Subcutaneous abdominal adipose tissue (tissue), 5 donors: ENCODE results near the gene AAK1.

Experiments
- H3K27ac ChIP-seq: one replicate; pipeline ENCODE4 v1.7.0; 2013; ENCODE audit warnings: low read depth, mild to moderate bottlenecking, inconsistent platforms, low read length, moderate library complexity
- H3K27me3 ChIP-seq, 5 donors: one replicate each; pipeline ENCODE4 v1.7.0; 2013; ENCODE audit warnings: low read length in 5 of 5, inconsistent platforms in 1 of 5; ENCODE audit not compliant: control insufficient read depth in 5 of 5, insufficient read depth in 4 of 5
- H3K36me3 ChIP-seq, 5 donors: one replicate each; pipeline ENCODE4 v1.7.0; 2013; ENCODE audit warnings: low read length in 5 of 5; ENCODE audit not compliant: control insufficient read depth in 5 of 5, insufficient read depth in 5 of 5
- H3K4me1 ChIP-seq, 5 donors: one replicate each; pipeline ENCODE4 v1.7.0; 2013; ENCODE audit warnings: low read length in 5 of 5, mild to moderate bottlenecking in 3 of 5, moderate library complexity in 1 of 5; ENCODE audit not compliant: control insufficient read depth in 5 of 5, insufficient read depth in 5 of 5
- H3K4me3 ChIP-seq, 5 donors: one replicate each; pipeline ENCODE4 v1.7.0; 2013; ENCODE audit warnings: low read length in 5 of 5, low read depth in 1 of 5
- H3K9ac ChIP-seq, 5 donors: one replicate each; pipeline ENCODE4 v1.7.0; 2013; ENCODE audit warnings: low read length in 5 of 5, mild to moderate bottlenecking in 4 of 5, moderate library complexity in 3 of 5
- H3K9me3 ChIP-seq, 5 donors: one replicate each; pipeline ENCODE4 v1.7.0; 2013; ENCODE audit warnings: low read length in 5 of 5; ENCODE audit not compliant: control insufficient read depth in 5 of 5
- donor health status: healthy.
- donor health status: healthy.
- donor health status: healthy.
- donor health status: healthy.
- donor health status: healthy.

Gene AAK1

DNA sequence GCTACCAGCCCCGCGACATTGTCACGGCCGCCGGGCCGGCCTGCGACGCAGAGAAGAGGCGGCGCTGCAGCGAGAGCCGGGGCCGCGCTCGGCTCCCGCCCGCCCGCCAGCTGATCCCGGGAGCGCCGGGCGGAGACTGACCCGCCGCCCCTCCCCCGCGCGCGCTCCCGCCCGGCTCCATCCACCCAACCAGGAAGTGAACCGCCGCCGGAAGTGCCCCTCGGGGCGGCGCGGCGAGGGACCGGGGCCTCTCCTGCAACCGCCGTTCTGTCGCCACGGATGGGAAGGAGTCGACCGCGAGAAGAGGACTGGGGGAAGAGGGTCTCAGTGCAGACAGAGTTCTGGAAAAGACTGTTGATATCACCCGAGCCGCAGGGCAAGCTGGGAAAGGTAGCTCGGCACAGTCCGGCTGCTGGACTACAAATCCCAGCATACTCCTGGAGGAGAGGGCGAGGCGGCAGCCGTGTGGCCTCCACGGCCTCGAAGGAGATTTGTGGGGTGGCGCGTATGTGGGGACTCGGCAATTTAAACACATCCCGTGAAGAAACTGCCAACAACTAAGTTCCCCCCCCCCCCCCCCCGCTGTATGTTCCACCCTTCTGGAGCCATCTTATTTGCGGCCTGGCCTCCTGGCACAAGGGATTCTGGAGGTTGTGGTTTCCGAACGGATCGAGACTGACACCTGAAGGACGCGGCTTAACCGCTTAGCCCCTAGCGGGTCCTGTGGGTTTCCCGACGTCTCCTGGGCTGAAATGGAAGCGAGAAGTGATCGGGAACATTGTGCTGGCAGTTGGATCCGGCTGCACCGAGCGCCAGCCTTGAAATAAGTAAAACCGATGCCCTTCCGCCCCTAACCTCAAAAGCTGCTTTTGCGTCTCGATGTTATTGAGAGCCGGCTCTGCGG is at the start of gene AAK1:
Gene AAK1, minus strand, starts transcription at position 138 of the 904 bp plus-strand sequence. CDS start 699 bp downstream, outside the sequence.
- Histone ChIP-seq H3K9me3 (no peaks in the 10 kb centered on the region), H3K4me3 (peak within 1 kb of the TSS; percentile 89 to 99 (median 97)), H3K4me1 (peaks cover 0 to 54% (median 49%) of the 10 kb centered on the region in 5 donors)

DNA sequence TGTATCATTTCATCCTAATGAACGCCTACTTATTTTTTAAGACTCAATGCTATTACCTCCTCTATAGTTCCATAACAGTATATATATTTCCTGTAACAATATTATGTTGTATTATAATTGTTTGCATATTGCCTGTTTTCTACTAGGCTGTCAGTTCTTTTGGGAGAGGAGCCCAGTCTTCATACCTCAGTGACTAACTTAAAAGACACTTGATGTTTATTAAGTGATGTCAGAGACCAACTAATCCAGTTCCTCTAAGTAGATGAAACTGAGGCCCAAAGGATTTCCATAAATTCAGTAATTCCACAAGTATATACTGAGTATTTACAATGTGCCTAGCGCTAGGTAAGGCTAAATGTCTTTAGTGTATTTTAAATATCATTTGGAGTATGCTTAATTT is 48.9 kb upstream of the AAK1 start:
- H3K27ac ChIP-seq = no peak overlapping the region
- H3K36me3 ChIP-seq = no peaks in the 10 kb centered on the region
- no peaks in the 10 kb centered on the region for H3K9me3 ChIP-seq
- H3K4me1 ChIP-seq = peaks cover 0 to 22% (median 10%) of the 10 kb centered on the region in 5 donors
- H3K4me3 ChIP-seq = no peak overlapping the region
- no peaks in the 10 kb centered on the region for H3K27me3 ChIP-seq
- no peak overlapping the region for H3K9ac ChIP-seq

More for the DNA sequence above, at the start of gene AAK1:
- Histone ChIP-seq H3K36me3 (peaks cover 0 to 3% (median 0%) of the 10 kb centered on the region in 5 donors), H3K27ac (peak within 1 kb of the TSS; percentile 90), H3K27me3 (no peaks in the 10 kb centered on the region), H3K9ac (peak within 1 kb of the TSS; percentile 90 to 99 (median 95))

- no peak overlapping the region for H3K27ac ChIP-seq
- no peaks in the 10 kb centered on the region for H3K27me3 ChIP-seq
- H3K4me3 ChIP-seq = no peak overlapping the region
- H3K36me3 ChIP-seq = no peaks in the 10 kb centered on the region
- no peaks in the 10 kb centered on the region for H3K9me3 ChIP-seq
- no peak overlapping the region for H3K9ac ChIP-seq
- H3K4me1 ChIP-seq = peaks cover 0 to 14% (median 10%) of the 10 kb centered on the region in 5 donors
These were observed 46.4 kb upstream of the AAK1 start for GRCh38 chr2:69689969-69690368.

DNA sequence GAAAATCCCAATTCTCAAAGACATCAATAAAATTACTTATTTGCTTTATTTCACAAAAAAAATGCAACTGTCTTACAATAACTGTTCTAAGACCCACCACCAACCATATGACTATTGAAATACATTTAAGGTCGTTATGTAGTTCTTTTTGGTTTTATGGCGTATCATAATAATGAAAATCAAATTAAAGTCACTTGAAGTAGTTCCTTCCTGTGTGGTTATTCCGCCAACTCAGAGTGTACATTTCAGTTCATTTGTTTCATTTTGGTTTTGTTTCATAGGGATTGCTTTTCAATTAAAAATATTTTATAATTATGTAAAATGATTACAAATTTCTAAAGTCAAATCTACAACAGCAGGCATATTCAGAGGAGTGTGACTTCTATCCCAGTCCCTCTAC is 45.9 kb upstream of the AAK1 start:
- peaks cover 0 to 12% (median 9%) of the 10 kb centered on the region in 5 donors for H3K4me1 ChIP-seq
- no peak overlapping the region for H3K27ac ChIP-seq
- H3K36me3 ChIP-seq = no peaks in the 10 kb centered on the region
- H3K9me3 ChIP-seq = no peaks in the 10 kb centered on the region
- H3K4me3 ChIP-seq = no peak overlapping the region
- H3K27me3 ChIP-seq = no peaks in the 10 kb centered on the region
- H3K9ac ChIP-seq = no peak overlapping the region

DNA sequence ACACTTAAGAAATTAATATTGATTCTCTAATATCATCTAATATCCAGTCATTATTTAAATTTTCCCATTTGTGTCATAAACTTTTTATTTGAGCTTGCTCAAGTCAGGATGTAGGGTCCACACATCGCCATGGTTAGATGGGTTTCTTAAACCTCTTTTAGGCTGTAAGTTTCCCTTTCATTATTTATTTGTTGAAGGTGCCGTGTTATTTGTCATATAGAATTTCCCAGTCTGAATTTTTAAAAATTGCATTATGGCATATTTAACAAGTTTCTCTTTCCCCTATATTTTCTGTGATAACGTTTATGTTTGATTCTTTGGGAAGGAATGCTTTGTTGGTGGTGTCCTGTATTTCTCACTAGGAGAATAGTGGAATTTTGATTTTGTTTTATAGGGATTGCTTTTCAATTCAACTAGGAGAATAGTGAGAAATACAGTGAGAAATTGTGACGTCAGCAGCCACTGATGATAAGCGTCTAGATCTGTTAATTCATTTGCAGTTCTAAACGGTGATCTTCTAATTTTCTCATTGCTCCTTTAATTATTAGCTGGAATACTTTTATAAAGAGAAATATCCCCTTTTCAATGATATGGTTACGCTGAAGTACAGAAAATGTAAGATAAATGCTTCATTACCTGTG is 44.6 kb upstream of the AAK1 start:
- H3K9ac ChIP-seq = no peak overlapping the region
- H3K4me3 ChIP-seq = no peak overlapping the region
- no peaks in the 10 kb centered on the region for H3K27me3 ChIP-seq
- no peaks in the 10 kb centered on the region for H3K9me3 ChIP-seq
- no peaks in the 10 kb centered on the region for H3K36me3 ChIP-seq
- H3K27ac ChIP-seq = no peak overlapping the region
- peaks cover 0 to 5% (median 3%) of the 10 kb centered on the region in 5 donors for H3K4me1 ChIP-seq

DNA sequence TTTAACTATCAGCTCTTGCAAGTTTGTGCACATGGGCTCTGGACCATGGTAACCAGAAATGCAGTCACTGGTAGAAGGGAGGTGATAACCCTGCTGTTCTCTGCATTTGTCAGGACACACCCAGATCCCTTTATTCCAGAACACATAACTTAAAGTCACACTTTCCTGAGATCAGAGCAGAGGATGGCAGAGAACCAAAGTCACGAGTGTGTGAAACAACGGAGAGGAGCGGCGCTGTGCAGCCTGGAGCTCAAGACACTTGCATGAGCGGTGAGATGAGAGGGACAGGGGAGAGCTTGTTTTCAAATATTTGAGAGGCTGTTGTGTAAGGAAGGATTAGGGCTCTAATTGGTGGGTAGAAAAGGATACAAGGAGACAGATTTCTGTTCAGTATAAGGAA is 43.3 kb upstream of the AAK1 start:
- H3K4me1 ChIP-seq = peaks cover 0 to 10% (median 3%) of the 10 kb centered on the region in 5 donors
- H3K27ac ChIP-seq = no peak overlapping the region
- H3K36me3 ChIP-seq = no peaks in the 10 kb centered on the region
- no peak overlapping the region for H3K9ac ChIP-seq
- H3K9me3 ChIP-seq = no peaks in the 10 kb centered on the region
- no peaks in the 10 kb centered on the region for H3K27me3 ChIP-seq
- no peak overlapping the region for H3K4me3 ChIP-seq

DNA sequence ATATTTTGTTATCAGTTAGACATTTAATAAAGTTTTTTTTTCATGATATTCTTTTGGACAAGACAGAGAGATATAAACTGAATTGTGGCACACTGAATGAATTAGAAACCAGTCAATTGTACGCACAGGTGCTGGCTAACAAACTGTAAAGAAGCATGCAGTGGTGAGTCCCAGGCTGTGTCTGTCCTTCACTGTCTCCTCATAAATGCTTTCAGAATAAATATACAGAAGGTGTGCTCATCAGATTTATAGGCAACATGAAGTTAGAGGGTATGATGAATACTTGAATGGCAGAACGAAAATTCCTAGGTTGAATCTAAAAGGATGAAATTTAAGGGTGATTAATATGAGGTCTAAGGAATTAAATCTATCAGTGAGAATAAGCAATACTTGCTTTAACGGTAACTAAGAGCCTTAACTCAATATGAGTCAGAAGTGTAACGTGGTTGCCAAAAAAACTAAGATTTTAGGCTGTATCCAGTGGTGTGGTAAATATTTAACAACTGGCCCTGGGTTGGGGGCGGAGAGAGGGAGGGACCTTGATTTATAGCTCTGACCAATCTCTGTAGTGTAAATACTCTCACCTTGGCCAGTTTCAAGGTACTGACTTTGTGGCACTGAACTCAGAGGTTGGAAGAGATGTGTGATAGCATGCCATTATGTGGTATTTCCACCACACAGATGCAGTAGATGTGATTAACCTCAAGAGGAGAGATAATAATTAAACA is 41.9 kb upstream of the AAK1 start:
- no peaks in the 10 kb centered on the region for H3K36me3 ChIP-seq
- H3K9me3 ChIP-seq = no peaks in the 10 kb centered on the region
- peaks cover 0 to 10% (median 3%) of the 10 kb centered on the region in 5 donors for H3K4me1 ChIP-seq
- H3K27ac ChIP-seq = no peak overlapping the region
- H3K9ac ChIP-seq = no peak overlapping the region
- no peaks in the 10 kb centered on the region for H3K27me3 ChIP-seq
- H3K4me3 ChIP-seq = no peak overlapping the region

GRCh38 chr2:69683170-69683971 is 39.8 kb upstream of the AAK1 start:
- H3K4me3 ChIP-seq = peak overlapping the region in 3 of 5 donors; percentile 13 to 35 (median 25)
- peaks cover 0 to 10% (median 3%) of the 10 kb centered on the region in 5 donors for H3K4me1 ChIP-seq
- H3K27me3 ChIP-seq = no peaks in the 10 kb centered on the region
- peak overlapping the region; percentile 74 for H3K27ac ChIP-seq
- no peaks in the 10 kb centered on the region for H3K36me3 ChIP-seq
- H3K9me3 ChIP-seq = no peaks in the 10 kb centered on the region
- H3K9ac ChIP-seq = peak overlapping the region in 1 of 5 donors; percentile 53

DNA sequence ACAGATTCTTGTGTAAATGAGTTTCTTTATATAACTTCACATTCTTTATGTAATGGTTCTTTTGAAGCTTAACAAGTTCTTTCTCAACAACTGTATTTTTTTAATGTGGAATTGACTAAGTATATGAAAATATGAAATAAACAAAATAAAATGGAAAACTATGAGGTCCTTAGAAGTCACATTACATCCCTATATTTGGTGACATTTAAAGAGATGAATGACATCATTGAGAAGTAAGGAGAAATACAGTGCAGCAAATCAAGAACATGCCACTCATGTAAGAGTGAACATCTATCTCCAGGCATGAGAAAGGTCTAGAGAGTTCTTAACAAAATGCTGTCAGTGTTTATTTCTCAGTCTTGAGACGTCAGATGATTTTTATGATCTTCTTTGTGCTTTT is 39.0 kb upstream of the AAK1 start:
- no peaks in the 10 kb centered on the region for H3K27me3 ChIP-seq
- H3K9ac ChIP-seq = no peak overlapping the region
- no peak overlapping the region for H3K27ac ChIP-seq
- H3K4me3 ChIP-seq = no peak overlapping the region
- no peaks in the 10 kb centered on the region for H3K36me3 ChIP-seq
- H3K4me1 ChIP-seq = peaks cover 0 to 10% (median 3%) of the 10 kb centered on the region in 5 donors
- H3K9me3 ChIP-seq = no peaks in the 10 kb centered on the region
